ENCODE results near the gene PAK1. TPM values are rescaled to one million over a fixed set of nuclear protein-coding genes. Genes with fewer than 3 reads are reported as not detected.

Gene PAK1
- total RNA-seq, 2 donors from 2014 or later = 14.5 to 65.6 TPM

DNA sequence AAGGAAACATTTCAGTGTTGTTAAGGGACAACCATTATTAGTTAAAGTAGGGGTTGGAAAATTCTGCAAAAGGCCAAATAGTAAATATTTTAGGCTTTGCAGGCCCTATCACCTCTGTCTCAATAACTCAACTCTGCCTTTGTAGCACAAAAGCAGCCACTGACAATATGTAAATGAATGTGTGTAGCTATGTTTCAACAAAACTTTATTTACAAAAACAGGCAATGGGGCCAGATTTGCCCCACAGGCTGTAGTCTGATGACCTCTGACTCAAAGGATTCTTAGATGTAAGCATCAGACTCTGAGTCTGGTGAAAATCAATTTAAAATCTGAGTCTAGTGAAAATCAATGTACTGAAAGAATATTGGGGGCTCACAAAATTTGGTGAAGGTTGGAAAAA, 50.3 kb downstream of the PAK1 start:
- TF ChIP-seq, protein P1, sequence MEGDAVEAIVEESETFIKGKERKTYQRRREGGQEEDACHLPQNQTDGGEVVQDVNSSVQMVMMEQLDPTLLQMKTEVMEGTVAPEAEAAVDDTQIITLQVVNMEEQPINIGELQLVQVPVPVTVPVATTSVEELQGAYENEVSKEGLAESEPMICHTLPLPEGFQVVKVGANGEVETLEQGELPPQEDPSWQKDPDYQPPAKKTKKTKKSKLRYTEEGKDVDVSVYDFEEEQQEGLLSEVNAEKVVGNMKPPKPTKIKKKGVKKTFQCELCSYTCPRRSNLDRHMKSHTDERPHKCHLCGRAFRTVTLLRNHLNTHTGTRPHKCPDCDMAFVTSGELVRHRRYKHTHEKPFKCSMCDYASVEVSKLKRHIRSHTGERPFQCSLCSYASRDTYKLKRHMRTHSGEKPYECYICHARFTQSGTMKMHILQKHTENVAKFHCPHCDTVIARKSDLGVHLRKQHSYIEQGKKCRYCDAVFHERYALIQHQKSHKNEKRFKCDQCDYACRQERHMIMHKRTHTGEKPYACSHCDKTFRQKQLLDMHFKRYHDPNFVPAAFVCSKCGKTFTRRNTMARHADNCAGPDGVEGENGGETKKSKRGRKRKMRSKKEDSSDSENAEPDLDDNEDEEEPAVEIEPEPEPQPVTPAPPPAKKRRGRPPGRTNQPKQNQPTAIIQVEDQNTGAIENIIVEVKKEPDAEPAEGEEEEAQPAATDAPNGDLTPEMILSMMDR (IDR thresholded peaks at IDR 0.05) = no peak
- no peak for TF ChIP-seq POLR2A (IDR thresholded peaks at IDR 0.05)
- intact Hi-C loops (cut with DNase I) = no loop called here

DNA sequence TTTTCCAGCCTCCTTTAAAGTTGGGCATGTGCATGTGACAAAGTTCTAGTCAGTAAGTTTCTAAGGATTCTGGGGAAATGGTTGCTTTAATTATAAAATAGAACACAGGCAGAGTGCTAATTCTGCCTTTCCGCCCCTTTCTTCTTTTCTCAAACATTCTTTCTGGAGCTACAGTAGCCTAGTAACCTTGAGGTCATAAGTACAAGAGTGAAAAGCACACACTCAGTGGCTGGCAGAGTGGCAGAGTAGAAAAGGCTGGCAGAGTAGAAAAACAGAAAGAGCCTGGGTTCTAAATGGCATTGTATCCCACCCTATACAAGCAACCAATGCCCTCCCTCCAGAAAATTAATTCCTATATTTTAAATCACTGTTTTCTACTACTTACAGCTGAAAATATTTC, 51.2 kb downstream of the PAK1 start:
- H3K27ac ChIP-seq = no peak overlapping the region
- H3K9me3 ChIP-seq = no peaks in the 10 kb centered on the region
- no peak for ATAC-seq
- TF ChIP-seq, protein P1 (IDR thresholded peaks at IDR 0.05) = no peak
- no peak for TF ChIP-seq POLR2A (IDR thresholded peaks at IDR 0.05)
- intact Hi-C loops (cut with DNase I) = no loop called here
- peaks cover 5% of the 10 kb centered on the region for H3K4me1 ChIP-seq
- WGBS, 2 donors = 84 to 85% methylated on average over 1 of the region's 1 CpG
- no peaks in the 10 kb centered on the region for H3K27me3 ChIP-seq
- no peak for DNase-seq
- H3K36me3 ChIP-seq (replicated peaks in 1 of 2; ENCODE audit: insufficient read depth in 1 of 2, low read depth in 2 of 2) = no peaks in the 10 kb centered on the region
- no peak overlapping the region for H3K4me3 ChIP-seq

More for the DNA sequence above, 50.3 kb downstream of the PAK1 start:
- H3K27me3 ChIP-seq = no peaks in the 10 kb centered on the region
- no peaks in the 10 kb centered on the region for H3K9me3 ChIP-seq
- no peak overlapping the region for H3K4me3 ChIP-seq
- H3K36me3 ChIP-seq (replicated peaks in 1 of 2; ENCODE audit: insufficient read depth in 1 of 2, low read depth in 2 of 2) = no peaks in the 10 kb centered on the region
- H3K4me1 ChIP-seq = peaks cover 5% of the 10 kb centered on the region
- no peak for DNase-seq
- no peak for ATAC-seq
- no peak overlapping the region for H3K27ac ChIP-seq

DNA sequence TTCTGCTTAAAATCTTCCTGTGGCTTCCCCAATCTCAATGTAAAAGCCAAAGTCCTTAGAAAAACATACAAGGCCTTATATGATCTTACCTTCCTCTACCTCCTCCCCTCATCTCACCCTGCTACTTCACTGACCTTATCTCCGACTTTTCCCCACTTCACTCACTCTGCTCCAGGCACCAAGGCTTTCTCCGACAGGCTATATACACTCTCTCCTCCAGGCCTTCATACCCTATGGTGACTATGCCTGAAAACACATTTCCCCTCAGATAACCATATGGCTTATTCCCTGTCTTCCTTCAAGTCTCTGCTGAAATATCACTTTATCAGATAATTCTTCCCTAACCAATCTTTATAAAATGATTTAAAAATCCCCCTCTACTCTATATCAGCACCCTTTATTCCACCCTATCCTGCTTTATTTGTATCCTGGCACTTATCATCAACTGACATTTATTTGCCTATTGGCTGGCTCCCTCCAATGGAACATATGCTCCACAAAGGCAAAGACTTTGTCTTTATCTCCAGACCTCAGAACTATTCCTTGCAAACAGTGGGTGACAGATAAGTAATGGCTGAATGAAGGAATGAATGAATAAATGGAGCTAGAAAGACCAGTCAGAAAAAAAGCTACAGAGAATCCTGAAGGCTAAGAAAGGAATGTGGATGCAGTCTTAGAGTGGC, 52.7 kb downstream of the PAK1 start:
- DNase-seq (no peak), ATAC-seq (no peak)
- Histone ChIP-seq H3K27ac (no peak overlapping the region), H3K27me3 (no peaks in the 10 kb centered on the region), H3K9me3 (no peaks in the 10 kb centered on the region), H3K4me3 (no peak overlapping the region), H3K4me1 (peaks cover 5% of the 10 kb centered on the region), H3K36me3 (replicated peaks in 1 of 2; ENCODE audit: insufficient read depth in 1 of 2, low read depth in 2 of 2) (no peaks in the 10 kb centered on the region)
- intact Hi-C loops (cut with DNase I) = no loop called here
- 84 to 100% methylated on average over 2 of the region's 2 CpGs for WGBS, 2 donors
- no peak for TF ChIP-seq POLR2A (IDR thresholded peaks at IDR 0.05)
- TF ChIP-seq, protein P1 (IDR thresholded peaks at IDR 0.05) = no peak

DNA sequence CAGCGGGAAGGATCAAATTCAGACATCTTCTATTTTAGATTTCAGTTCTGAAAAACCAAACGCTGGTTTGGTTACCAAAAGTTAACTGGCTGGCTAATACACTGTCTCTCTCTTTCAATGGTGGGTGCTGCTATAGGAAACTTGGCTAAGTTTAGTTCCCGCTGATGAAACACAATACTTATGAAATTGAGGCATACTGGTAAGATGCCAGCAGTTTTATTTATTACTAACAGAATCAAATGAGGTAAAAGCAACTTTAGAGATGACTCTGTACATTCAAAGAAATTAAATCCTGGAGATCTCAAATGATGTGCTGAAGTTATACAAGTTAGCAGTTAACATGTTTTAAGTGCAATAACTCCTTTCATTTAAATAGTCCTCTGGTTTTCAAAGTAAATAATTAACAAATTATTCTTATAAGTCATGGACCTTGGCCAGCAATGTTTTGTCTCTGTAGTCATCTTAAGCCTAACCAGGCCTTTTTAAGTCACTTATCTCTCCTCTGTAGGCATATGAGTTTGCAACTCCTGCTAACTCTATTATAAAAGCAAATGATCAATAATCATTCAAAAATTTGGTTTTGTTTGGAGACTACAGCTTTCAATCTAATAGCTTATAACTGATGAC, 54.8 kb downstream of the PAK1 start:
- H3K27ac ChIP-seq = no peak overlapping the region

More for the DNA sequence above, 54.8 kb downstream of the PAK1 start:
- DNase-seq (no peak), ATAC-seq (no peak)
- no peaks in the 10 kb centered on the region for H3K27me3 ChIP-seq
- H3K9me3 ChIP-seq = no peaks in the 10 kb centered on the region
- peaks cover 5% of the 10 kb centered on the region for H3K4me1 ChIP-seq
- H3K36me3 ChIP-seq (replicated peaks in 1 of 2; ENCODE audit: insufficient read depth in 1 of 2, low read depth in 2 of 2) = no peaks in the 10 kb centered on the region
- WGBS, 2 donors = 78 to 79% methylated on average over 3 of the region's 3 CpGs
- intact Hi-C loops (cut with DNase I) = no loop called here
- H3K4me3 ChIP-seq = no peak overlapping the region
- TF ChIP-seq POLR2A (IDR thresholded peaks at IDR 0.05) = no peak
- TF ChIP-seq, protein P1 (IDR thresholded peaks at IDR 0.05) = no peak
